ENCODE measurements around the gene ULBP1. TPM values are rescaled to one million over a fixed set of nuclear protein-coding genes. Genes with fewer than 3 reads are reported as not detected.

ULBP1 gene
- polyA plus RNA-seq, 3 donors = 0.06 to 0.79 (median 0.09) TPM

- no peaks in the 10 kb centered on the region for H3K36me3 ChIP-seq (replicated peaks in 1 of 2; ENCODE audit: control insufficient read depth in 1 of 2, insufficient read depth in 2 of 2, low read length in 2 of 2)
- no peak for TF ChIP-seq CTCF (IDR thresholded peaks at IDR 0.05)
- Mint-ChIP-seq H3K9me3 (peaks cover 0 to 6% (median 0%) of the 10 kb centered on the region in 7 donors), H3K4me3 (peak overlapping the region; percentile 88 to 94), H3K36me3 (no peaks in the 10 kb centered on the region), H3K27me3 (ENCODE audit: low read depth in 3 of 3) (peaks cover 45 to 61% (median 52%) of the 10 kb centered on the region in 3 donors), H3K4me1 (peaks cover 16% of the 10 kb centered on the region), H3K27ac (peak overlapping the region in 1 of 7 donors; percentile 42)
- peak overlapping the region; percentile 96 for H2AFZ ChIP-seq (ENCODE audit: insufficient read depth, low read depth, low read length, poor library complexity, severe bottlenecking)
- H3K9me3 ChIP-seq (replicated peaks in 1 of 2; ENCODE audit: control insufficient read depth in 1 of 2, insufficient read depth in 1 of 2, low read length in 2 of 2) = no peaks in the 10 kb centered on the region
- 30% methylated on average over 14 of the region's 14 CpGs for WGBS (ENCODE audit: insufficient coverage)
- H3K4me2 ChIP-seq (replicated peaks; ENCODE audit: extremely low read depth, low read length, poor library complexity, severe bottlenecking) = peak overlapping the region; percentile 96
- H3K4me1 ChIP-seq (ENCODE audit: control insufficient read depth in 1 of 2, insufficient read depth in 2 of 2, low read length in 2 of 2) = peaks cover 10 to 19% of the 10 kb centered on the region in 2 donors
- no peak for DNase-seq
- H4K20me1 ChIP-seq (ENCODE audit: insufficient read depth, low read length) = no peaks in the 10 kb centered on the region
- H3K79me2 ChIP-seq (ENCODE audit: insufficient read depth, low read length) = no peaks in the 10 kb centered on the region
- H3K27ac ChIP-seq (ENCODE audit: low read depth in 1 of 2, low read length in 2 of 2) = no peak overlapping the region
- intact Hi-C loops (cut with micrococcal nuclease) = no loop called here
- H3K27me3 ChIP-seq (ENCODE audit: control insufficient read depth in 2 of 2, insufficient read depth in 2 of 2, low read length in 2 of 2) = peaks cover 3 to 54% of the 10 kb centered on the region in 2 donors
- H3K4me3 ChIP-seq (replicated peaks in 1 of 3; ENCODE audit: low read depth in 2 of 3, low read length in 3 of 3) = peak overlapping the region; percentile 47 to 83 (median 48)
- H3K9ac ChIP-seq (ENCODE audit: insufficient read depth, low read length, poor library complexity, severe bottlenecking) = peak overlapping the region; percentile 51
Measured at GRCh38 chr6:150004101-150004782, 40.5 kb downstream of the ULBP1 start.

- Histone ChIP-seq H2AFZ (ENCODE audit: insufficient read depth, low read depth, low read length, poor library complexity, severe bottlenecking) (peak overlapping the region; percentile 96), H3K9ac (ENCODE audit: insufficient read depth, low read length, poor library complexity, severe bottlenecking) (peak overlapping the region; percentile 51), H4K20me1 (ENCODE audit: insufficient read depth, low read length) (no peaks in the 10 kb centered on the region), H3K79me2 (ENCODE audit: insufficient read depth, low read length) (no peaks in the 10 kb centered on the region), H3K27ac (ENCODE audit: low read depth in 1 of 2, low read length in 2 of 2) (no peak overlapping the region), H3K4me1 (ENCODE audit: control insufficient read depth in 1 of 2, insufficient read depth in 2 of 2, low read length in 2 of 2) (peaks cover 10 to 19% of the 10 kb centered on the region in 2 donors), H3K9me3 (replicated peaks in 1 of 2; ENCODE audit: control insufficient read depth in 1 of 2, insufficient read depth in 1 of 2, low read length in 2 of 2) (no peaks in the 10 kb centered on the region), H3K4me3 (replicated peaks in 1 of 3; ENCODE audit: low read depth in 2 of 3, low read length in 3 of 3) (peak overlapping the region; percentile 47 to 83 (median 48)), H3K27me3 (ENCODE audit: control insufficient read depth in 2 of 2, insufficient read depth in 2 of 2, low read length in 2 of 2) (peaks cover 6 to 51% of the 10 kb centered on the region in 2 donors), H3K36me3 (replicated peaks in 1 of 2; ENCODE audit: control insufficient read depth in 1 of 2, insufficient read depth in 2 of 2, low read length in 2 of 2) (no peaks in the 10 kb centered on the region), H3K4me2 (replicated peaks; ENCODE audit: extremely low read depth, low read length, poor library complexity, severe bottlenecking) (peak overlapping the region; percentile 96)
- DNase-seq = peak; percentile 66 to 81 (median 75)
- H3K27me3 Mint-ChIP-seq (ENCODE audit: low read depth in 3 of 3) = peaks cover 51 to 66% (median 57%) of the 10 kb centered on the region in 3 donors
- H3K36me3 Mint-ChIP-seq = no peaks in the 10 kb centered on the region
- under 1% methylated on average over 64 of the region's 79 CpGs for WGBS (ENCODE audit: insufficient coverage)
- peak overlapping the region; percentile 88 to 94 for H3K4me3 Mint-ChIP-seq
- no peak for TF ChIP-seq CTCF (IDR thresholded peaks at IDR 0.05)
- peaks cover 0 to 6% (median 0%) of the 10 kb centered on the region in 7 donors for H3K9me3 Mint-ChIP-seq
- H3K4me1 Mint-ChIP-seq = peaks cover 16% of the 10 kb centered on the region
- peak overlapping the region in 4 of 7 donors; percentile 60 to 78 (median 72) for H3K27ac Mint-ChIP-seq
- intact Hi-C loops (cut with micrococcal nuclease) = no loop called here
Measured at GRCh38 chr6:150004783-150005717, 41.3 kb downstream of the ULBP1 start.
